DND-41 (cell line): Measurements from ENCODE around the gene ZSCAN30.

Experiments
- ATAC-seq: fragments of 200-7000 bp; cut with Tn5 transposase; 3 replicates; pipeline ENCODE4 v1.9.1; 2021; ENCODE audit warnings: low read depth; ENCODE audit not compliant: insufficient read depth
- DNase-seq: peaks from one replicate; pipeline ENCODE4 v3.0.0-alpha.2; 2020
- H2AFZ ChIP-seq: 2 replicates; pipeline ENCODE4 v1.6.0; 2012; ENCODE audit warnings: low read depth, low read length
- H3K27ac ChIP-seq: 2 replicates; pipeline ENCODE4 v1.5.1; 2012; ENCODE audit warnings: low read length, inconsistent platforms
- H3K27me3 ChIP-seq: fragments of 200-600 bp; sonication (generic); 2 replicates; pipeline ENCODE4 v1.6.0; 2012; ENCODE audit warnings: low read length, mild to moderate bottlenecking, inconsistent platforms; ENCODE audit not compliant: insufficient read depth, poor library complexity
- H3K36me3 ChIP-seq: 2 replicates; pipeline ENCODE4 v1.5.1; 2012; ENCODE audit warnings: low read length, inconsistent platforms; ENCODE audit not compliant: insufficient read depth
- H3K4me1 ChIP-seq: 2 replicates; pipeline ENCODE4 v1.5.1; 2012; ENCODE audit warnings: mild to moderate bottlenecking, low read length; ENCODE audit not compliant: insufficient read depth
- H3K4me2 ChIP-seq: 2 replicates; pipeline ENCODE4 v1.6.0; 2012; ENCODE audit warnings: mild to moderate bottlenecking, moderate library complexity, low read length, inconsistent platforms; ENCODE audit not compliant: insufficient read depth
- H3K4me3 ChIP-seq, 2 experiments: fragments of 200-600 bp in 1 of 2; shearing (Covaris generic) in 1 of 2; 2 replicates each; pipeline ENCODE4 v1.5.1; 2012 to 2016; ENCODE audit warnings: inconsistent platforms in 2 of 2, low read length in 2 of 2, mild to moderate bottlenecking in 2 of 2, low read depth in 1 of 2, moderate library complexity in 1 of 2
- H3K79me2 ChIP-seq: 2 replicates; pipeline ENCODE4 v1.6.0; 2012; ENCODE audit warnings: low read length, inconsistent platforms; ENCODE audit not compliant: insufficient read depth
- H3K9ac ChIP-seq: 2 replicates; pipeline ENCODE4 v1.6.0; 2012; ENCODE audit warnings: low read depth, mild to moderate bottlenecking, inconsistent platforms, low read length, moderate library complexity
- H3K9me3 ChIP-seq: 2 replicates; pipeline ENCODE4 v1.5.1; 2012; ENCODE audit warnings: low read length, moderate library complexity, mild to moderate bottlenecking, inconsistent platforms; ENCODE audit not compliant: insufficient read depth, severe bottlenecking
- H4K20me1 ChIP-seq: 2 replicates; pipeline ENCODE4 v1.6.0; 2012; ENCODE audit warnings: low read length; ENCODE audit not compliant: insufficient read depth
- EZH2 ChIP-seq: IDR thresholded peaks from 3 replicates; pipeline ENCODE4 v1.6.1; 2012; ENCODE audit warnings: borderline replicate concordance, low read depth, mild to moderate bottlenecking, moderate library complexity, low read length, inconsistent platforms; ENCODE audit not compliant: severe bottlenecking
- TF ChIP-seq, protein P1 (sequence below): IDR thresholded peaks from 2 replicates; pipeline ENCODE4 v1.5.1; 2012; ENCODE audit warnings: borderline replicate concordance, low read length, moderate library complexity, mild to moderate bottlenecking; ENCODE audit not compliant: poor library complexity, severe bottlenecking; ENCODE audit errors: extremely low read depth

The ZSCAN30 gene

GRCh38 chr18:35201256-35201931 is 88.6 kb downstream of the ZSCAN30 start:
- Histone ChIP-seq H4K20me1 (no peaks in the 10 kb centered on the region), H3K4me3 (no peak overlapping the region), H3K27ac (no peak overlapping the region), H2AFZ (no peak overlapping the region), H3K79me2 (no peaks in the 10 kb centered on the region), H3K36me3 (no peaks in the 10 kb centered on the region), H3K9ac (no peak overlapping the region), H3K4me1 (no peaks in the 10 kb centered on the region), H3K27me3 (no peaks in the 10 kb centered on the region), H3K4me2 (no peak overlapping the region), H3K9me3 (no peaks in the 10 kb centered on the region)
- no peak for DNase-seq
- no peak for TF ChIP-seq EZH2
- TF ChIP-seq, protein P1, sequence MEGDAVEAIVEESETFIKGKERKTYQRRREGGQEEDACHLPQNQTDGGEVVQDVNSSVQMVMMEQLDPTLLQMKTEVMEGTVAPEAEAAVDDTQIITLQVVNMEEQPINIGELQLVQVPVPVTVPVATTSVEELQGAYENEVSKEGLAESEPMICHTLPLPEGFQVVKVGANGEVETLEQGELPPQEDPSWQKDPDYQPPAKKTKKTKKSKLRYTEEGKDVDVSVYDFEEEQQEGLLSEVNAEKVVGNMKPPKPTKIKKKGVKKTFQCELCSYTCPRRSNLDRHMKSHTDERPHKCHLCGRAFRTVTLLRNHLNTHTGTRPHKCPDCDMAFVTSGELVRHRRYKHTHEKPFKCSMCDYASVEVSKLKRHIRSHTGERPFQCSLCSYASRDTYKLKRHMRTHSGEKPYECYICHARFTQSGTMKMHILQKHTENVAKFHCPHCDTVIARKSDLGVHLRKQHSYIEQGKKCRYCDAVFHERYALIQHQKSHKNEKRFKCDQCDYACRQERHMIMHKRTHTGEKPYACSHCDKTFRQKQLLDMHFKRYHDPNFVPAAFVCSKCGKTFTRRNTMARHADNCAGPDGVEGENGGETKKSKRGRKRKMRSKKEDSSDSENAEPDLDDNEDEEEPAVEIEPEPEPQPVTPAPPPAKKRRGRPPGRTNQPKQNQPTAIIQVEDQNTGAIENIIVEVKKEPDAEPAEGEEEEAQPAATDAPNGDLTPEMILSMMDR: no peak
- no peak for ATAC-seq
